ENCODE measurements around the gene KLK6.

DNA sequence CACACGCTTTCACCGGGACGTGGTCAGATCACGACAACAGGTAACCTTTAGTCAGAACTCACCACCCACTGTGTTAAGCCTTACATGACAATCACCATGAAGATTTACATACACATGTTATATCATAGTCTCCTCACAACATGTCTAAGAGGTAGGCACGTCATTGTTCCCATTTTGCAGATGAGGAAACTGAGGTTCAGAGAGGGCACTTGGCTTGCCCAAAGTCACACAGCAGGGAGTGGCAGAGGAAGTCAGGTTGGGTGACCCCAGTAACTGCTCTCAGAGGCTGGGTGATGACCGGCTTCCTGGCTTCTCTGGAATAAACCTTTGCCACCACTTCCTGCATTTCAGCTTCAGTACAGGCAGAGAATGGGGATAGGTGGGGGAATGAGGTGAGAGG is 44.9 kb upstream of the KLK6 start:
- TF ChIP-seq, protein P1, sequence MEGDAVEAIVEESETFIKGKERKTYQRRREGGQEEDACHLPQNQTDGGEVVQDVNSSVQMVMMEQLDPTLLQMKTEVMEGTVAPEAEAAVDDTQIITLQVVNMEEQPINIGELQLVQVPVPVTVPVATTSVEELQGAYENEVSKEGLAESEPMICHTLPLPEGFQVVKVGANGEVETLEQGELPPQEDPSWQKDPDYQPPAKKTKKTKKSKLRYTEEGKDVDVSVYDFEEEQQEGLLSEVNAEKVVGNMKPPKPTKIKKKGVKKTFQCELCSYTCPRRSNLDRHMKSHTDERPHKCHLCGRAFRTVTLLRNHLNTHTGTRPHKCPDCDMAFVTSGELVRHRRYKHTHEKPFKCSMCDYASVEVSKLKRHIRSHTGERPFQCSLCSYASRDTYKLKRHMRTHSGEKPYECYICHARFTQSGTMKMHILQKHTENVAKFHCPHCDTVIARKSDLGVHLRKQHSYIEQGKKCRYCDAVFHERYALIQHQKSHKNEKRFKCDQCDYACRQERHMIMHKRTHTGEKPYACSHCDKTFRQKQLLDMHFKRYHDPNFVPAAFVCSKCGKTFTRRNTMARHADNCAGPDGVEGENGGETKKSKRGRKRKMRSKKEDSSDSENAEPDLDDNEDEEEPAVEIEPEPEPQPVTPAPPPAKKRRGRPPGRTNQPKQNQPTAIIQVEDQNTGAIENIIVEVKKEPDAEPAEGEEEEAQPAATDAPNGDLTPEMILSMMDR (IDR thresholded peaks at IDR 0.05) = no peak
- no peak for TF ChIP-seq POLR2A (IDR thresholded peaks at IDR 0.05)
